GM23248 (cell line): Measurements from ENCODE around the gene RHOBTB1.

ENCODE experiments used
- EZH2 ChIP-seq: fragments of 200-600 bp; sonication (generic); IDR thresholded peaks from 2 replicates; pipeline ENCODE4 v1.6.1; 2018; ENCODE audit warnings: antibody characterized with exemption, mild to moderate bottlenecking; ENCODE audit not compliant: insufficient read depth, poor library complexity, severe bottlenecking
- EZH2phosphoT487 ChIP-seq: fragments of 200-600 bp; sonication (generic); IDR thresholded peaks from 2 replicates; pipeline ENCODE4 v1.6.1; 2018; ENCODE audit warnings: antibody characterized with exemption, moderate library complexity, mild to moderate bottlenecking, low read depth; ENCODE audit not compliant: insufficient read depth

DNA sequence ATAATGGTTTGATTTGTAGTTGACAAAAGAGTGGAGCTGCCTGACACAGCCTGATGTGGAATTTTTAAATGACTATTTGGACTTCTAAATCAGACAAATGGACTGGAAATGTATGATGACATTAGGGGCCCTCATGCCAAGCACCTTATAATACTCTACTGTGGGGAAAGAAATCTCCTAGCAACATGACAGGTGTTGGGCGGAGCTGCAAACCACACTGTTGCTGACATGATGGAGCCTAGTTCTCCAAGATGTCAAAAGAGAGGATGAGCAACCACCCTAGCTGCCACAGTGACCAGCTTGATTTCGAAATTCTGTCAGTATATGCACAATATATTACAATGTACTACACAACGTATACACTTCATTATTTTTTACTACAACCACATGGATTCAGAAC, 65.8 kb downstream of the RHOBTB1 start:
- TF ChIP-seq EZH2phosphoT487 (no peak), EZH2 (no peak)
